Activated T-helper 1 cell treated with anti-CD3 and anti-CD28 coated beads, Interleukin-2, amount 50 U/mL, for 16 hours (primary cell): ENCODE results near the gene EDEM2.
A peak's percentile ranks its signal among the peaks of the same experiment; 100 is the strongest.
"Not testable (repeated sequence)": the region's sequence is repeated elsewhere in the genome, so short reads cannot be mapped to it uniquely, and the experiment has no call there.

Experiments
- DNase-seq, 2 donors: peaks; one replicate each; pipeline ENCODE4 v3.0.0-alpha.2; 2020; ENCODE audit warnings: low read depth in 1 of 2, low spot score in 1 of 2

The EDEM2 gene, protein sequence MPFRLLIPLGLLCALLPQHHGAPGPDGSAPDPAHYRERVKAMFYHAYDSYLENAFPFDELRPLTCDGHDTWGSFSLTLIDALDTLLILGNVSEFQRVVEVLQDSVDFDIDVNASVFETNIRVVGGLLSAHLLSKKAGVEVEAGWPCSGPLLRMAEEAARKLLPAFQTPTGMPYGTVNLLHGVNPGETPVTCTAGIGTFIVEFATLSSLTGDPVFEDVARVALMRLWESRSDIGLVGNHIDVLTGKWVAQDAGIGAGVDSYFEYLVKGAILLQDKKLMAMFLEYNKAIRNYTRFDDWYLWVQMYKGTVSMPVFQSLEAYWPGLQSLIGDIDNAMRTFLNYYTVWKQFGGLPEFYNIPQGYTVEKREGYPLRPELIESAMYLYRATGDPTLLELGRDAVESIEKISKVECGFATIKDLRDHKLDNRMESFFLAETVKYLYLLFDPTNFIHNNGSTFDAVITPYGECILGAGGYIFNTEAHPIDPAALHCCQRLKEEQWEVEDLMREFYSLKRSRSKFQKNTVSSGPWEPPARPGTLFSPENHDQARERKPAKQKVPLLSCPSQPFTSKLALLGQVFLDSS

DNA sequence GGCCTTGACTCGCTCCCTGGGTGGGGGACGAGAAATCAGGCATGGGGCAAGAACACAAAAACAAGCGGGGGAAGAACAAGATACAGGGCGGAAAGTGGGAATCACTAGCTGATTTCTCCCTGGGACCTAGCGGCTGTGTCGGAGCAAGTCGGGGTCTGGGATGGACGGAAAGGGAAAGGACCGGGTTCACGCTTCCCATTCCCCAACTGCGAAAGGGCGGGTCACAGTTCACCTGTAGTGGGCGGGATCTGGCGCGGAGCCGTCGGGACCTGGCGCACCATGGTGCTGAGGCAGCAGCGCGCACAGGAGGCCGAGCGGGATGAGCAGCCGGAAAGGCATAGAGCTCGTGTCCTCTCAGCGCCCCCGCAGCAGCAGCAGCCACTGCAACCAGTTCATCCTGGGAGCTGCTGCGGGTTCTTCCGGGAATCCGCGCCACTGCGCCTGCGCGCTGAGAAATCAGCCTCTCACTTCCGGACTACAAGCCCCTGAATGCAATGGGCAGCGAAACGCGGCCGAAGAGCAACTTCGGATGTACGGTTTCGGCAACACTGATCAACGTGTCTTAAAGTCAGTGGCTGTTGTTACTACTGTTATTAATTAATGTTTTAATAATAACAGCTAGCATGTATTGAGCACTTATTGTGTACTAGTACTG, at the start of gene EDEM2:
EDEM2 (minus strand) TSS at position 417 of the 655 bp plus-strand sequence; CDS start at position 339, 78 bp downstream.
- peak; percentile 83 to 90 for DNase-seq

DNA sequence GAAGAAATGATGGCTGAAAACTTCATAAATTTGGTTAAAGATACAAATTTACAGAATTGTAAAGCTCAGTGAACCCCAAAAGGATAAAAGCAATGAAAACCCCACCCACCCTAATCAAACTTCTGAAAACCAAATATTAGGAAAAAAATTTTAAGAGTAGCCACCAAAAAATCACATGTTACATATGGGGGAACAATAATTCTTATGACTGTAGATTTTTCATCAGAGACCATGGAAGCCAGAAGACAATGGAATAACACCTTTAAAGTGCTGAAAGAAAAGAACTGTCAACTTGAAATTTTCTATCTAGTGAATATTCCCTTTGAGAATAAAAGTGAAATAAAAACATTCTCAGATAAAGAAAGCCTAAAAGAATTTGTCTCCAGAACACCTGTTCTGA, 49.2 kb upstream of the EDEM2 start:
- DNase-seq = no peak

DNA sequence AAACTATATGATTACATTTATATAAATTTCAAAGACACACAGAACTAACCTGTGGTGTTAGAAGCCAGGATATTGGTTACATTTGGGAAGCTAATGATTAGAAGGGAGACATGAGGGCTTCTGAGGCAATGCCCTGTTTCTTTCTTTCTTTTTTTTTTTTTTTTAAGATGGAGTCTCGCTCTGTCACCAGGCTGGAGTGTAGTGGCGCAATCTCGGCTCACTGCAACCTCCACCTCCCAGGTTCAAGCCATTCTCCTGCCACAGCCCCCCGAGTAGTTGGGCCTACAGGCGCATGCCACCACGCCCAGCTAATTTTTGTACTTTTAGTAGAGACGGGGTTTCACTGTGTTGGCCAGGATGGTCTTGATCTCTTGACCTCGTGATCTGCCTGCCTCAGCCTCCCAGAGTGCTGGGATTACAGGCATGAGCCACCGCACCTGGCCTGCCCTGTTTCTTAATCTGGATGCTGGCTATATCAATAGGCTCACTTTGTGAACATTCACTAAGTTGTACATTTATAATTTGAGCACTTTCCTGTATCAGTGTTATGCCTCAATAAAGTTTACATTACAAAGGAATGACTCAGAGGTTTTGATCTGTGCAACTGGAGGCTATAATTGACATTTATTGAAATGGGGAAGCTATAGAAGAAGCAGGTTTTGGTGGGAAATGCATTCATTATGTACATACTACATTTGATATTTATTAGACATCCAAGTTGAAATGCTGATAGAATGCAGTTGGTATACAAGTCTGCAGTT, 46.1 kb upstream of the EDEM2 start:
- DNase-seq = not testable (repeated sequence)

DNA sequence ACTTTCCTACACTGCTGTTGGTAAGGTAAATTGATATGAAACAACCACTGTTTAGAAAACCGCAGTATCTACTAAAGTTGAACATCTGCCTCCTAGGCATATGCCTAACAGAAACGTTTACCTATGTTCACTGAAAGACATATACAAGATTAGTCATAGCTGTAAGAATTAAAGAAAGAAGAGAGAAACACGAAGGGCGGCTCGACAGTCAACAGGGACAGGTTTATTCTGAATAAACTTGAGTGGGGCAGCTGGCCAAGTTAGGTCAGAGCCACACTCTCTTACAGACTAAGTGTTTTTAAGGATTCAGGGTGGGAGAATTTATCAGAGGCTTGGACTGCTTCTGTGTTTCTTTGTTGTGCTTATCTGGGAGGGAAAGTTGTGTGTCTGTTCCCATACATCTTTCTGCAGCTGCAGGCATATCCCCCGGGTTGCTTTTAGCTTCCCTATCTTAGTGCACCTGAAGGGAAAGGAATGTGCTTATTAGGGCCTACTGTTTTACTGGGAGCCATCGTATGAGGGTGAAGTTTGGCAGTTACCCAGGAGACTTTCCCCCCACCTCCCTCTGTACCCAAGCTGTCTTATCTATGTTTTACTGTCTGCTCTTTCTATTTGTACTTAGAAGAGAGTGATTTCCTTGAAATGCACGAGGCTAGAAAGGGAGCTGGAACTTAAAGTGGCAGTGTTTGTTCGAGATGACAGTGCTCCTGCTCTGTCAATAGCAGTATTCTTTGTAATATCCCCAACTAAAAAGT, 45.2 kb upstream of the EDEM2 start:
- DNase-seq = no peak

DNA sequence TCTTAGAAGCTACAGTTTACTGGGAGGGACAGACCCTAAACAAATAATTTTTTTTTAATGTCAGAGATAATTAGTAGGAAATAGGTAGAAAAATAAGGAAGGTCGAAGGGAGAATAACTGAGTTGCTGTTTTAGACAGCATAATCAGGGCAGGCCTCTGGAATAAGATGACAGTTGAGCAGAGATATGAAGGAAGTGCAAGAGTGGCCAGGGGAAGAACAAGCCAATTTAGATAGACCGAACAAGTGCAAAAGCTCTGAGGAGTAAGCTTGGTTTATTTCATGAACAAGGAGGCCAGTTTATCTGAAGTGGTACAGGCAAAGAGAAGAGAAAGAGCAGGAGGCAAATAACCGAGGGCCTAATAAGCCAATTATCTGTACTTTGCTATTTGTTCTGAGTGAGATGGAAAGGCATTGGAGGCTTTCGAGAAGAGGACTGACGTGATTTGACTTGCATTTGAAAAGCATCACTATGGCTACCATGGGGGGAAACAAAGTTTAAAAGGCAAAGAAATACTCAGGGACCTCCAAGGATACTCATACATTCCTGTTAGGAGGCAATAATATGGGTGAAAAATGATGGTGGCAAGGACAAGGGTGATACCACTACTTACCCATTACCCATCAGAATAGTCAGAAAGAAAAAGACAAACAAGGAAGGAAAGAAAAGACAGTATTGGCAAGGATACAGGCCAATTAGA, 44.4 kb upstream of the EDEM2 start:
- no peak for DNase-seq

DNA sequence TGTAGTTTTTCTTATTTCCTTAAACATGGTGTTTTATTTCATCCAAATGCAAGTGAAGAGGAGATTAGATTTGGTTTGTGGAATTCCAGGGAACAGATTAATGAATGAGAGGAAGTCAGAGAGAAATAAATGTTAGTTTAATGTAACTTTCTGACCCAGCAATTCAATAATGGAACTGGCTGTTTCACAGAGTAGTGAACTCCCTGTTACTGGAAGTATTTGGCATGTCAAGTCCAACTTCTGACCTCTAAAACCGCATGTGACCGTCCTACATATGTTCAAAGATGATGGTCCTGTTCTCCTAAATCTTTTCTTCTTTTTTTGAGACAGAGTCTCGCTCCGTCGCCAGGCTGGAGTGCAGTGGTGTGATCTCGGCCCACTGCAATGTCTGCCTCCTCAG, 43.4 kb upstream of the EDEM2 start:
- DNase-seq = no peak

DNA sequence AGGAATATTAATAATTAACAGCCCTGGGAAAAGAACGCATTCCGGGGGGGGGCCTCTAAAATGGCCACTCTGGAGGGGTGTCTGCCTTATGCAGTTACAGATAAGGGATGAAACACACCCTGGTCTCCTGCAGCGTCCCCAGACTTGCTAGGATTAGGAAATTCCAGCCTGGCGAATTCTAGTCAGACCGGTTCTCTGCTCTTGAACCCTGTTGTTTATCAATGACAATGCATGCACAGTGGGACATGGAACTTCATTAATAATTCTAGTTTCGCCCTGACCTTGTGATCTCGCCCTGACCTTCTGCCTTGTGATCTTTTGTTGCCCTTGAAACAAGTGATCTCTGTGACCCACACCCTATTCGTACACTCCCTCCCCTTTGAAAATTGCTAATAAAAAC, 42.1 kb upstream of the EDEM2 start:
- not testable (repeated sequence) for DNase-seq

DNA sequence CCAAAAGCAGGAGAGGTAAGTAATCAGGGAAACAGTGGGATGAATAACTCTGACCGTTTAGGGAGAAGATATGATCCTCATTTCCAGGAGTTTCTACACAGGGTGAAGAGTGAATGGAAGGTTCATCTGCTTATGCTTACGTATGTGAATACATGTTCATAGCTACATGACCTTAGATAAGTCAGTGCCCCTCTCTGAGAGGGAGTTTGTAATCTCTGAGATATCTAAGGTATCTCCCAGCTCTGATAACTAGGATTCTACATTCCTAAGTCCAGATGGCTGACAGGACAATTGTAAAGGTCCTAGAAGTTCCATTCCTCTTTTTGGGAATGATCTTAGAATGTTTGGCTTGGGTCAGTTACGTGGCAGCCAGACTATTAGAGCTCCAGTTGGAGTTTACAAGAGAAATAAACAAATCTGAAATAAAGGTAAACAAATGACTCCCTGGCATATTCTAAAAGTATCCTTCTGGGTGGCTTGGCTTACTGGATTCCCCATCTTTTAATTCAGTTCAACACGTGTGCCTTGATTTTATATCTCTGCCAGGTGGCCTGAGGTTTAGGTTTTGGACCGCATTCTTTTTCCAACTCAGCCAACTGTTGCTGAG, 40.6 kb upstream of the EDEM2 start:
- DNase-seq = no peak

DNA sequence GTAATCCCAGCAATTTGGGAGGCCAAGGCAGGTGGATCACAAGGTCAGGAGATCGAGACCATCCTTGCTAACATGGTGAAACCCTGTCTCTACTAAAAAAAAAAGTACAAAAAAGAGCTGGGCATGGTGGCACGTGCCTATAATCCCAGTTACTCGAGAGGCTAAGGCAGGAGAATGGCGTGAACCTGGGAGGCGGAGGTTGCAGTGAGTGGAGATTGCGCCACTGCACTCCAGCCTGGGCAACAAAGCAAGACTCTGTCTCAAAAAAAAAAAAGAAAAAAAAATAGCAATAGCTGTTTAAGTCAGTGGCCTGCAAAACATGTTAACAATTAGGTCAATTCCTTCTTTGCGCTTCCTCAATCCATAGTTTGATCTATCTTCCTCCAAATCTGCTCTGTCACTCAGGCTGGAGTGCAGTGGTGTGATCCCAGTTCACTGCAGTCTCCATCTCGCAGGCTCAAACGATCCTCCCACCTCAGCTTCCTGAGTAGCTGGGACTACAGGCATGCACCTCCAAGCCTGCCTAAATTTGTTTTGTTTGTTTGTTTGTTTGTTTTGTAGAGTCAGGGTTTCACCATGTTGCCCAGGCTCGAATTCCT, 39.7 kb upstream of the EDEM2 start:
- DNase-seq = not testable (repeated sequence)

DNA sequence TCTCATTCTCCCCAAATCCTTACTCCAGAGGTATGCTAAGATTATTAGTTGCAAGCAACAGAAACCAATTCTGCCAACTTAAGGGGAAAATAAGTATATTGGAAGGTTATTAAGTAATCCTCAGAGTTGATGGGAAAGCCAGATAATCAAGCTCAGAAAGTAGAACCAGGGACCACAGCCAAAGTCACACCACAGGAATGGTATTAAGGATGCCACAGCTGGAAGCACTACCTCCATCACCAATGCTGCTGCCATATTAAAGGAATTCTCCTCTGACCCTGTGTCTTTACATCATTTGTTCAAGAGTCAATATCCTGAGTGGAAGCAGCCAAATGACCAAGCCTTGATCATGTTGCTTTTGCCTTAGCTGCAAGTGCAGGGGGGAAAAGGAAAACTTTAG, 34.6 kb upstream of the EDEM2 start:
- no peak for DNase-seq

DNA sequence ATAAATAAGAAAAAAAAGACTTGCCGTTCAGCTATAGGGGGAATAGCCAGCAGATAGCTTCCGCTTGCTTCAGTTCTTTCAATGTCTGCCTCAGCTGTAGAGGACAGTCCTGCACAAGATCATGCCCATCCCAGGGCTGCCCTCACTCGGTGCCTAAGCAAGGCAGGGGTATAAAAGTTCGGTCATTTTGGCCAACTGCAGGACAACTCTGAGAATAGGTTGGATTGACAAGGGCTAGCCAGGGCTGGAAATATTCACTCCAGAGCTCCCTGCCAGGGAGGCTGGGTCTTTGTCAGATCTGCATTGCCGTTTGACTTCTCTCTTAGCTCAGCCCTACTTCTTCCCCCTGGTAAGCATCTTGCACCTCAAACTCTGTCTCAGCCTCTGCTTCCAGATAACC, 33.1 kb upstream of the EDEM2 start:
- DNase-seq = no peak

DNA sequence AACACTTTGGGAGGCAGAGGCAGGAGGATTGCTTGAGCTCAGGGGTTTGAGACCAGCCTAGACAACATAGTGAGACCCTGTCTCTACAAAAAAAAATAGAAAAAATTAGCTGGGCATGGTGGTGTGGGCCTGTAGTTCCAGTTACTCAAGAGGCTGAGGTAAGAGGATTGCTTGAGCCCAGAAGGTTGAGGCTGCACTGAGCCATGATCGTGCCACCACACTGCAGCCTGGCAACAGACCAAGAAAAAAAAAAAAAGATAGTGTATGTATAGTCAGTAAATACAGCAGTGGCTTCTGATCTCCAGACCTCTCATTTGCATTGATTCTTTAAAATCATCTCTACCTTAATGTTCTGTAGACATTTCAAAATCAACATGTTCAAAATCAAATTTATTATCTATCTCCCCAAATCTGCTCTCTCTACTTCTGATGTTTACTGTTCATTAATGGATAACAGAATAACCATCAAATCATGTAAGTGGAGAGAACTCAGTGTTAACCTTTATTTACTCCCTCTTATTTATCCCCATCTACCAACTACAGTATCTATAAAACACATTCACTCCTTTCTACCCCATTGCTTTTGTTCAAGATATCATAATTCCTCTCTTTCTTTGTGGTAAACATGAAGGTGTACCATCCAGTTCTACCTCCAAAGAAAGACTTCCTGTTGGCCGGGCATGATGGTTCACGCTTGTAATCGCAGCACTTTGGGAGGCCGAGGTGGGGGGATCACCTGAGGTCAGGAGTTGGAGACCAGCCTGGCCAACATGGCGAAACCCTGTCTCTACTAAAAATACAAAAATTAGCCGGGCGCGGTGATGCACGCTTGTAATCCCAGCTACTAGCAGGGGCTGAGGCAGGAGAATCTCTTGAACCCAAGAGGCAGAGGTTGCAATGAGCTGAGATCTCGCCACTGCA, 32.4 kb upstream of the EDEM2 start:
- no peak for DNase-seq

DNA sequence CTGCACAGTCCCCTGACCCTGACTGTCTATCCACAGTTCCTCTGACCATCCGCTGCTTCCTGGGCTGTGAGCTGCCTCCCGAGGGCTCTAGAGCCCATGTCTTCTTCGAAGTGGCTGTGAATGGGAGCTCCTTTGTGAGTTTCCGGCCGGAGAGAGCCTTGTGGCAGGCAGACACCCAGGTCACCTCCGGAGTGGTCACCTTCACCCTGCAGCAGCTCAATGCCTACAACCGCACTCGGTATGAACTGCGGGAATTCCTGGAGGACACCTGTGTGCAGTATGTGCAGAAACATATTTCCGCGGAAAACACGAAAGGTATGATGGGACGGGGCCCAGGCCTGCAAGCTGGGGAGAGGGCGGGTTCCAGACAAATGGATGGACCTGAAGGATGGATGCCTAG, 29.0 kb upstream of the EDEM2 start:
- no peak for DNase-seq

DNA sequence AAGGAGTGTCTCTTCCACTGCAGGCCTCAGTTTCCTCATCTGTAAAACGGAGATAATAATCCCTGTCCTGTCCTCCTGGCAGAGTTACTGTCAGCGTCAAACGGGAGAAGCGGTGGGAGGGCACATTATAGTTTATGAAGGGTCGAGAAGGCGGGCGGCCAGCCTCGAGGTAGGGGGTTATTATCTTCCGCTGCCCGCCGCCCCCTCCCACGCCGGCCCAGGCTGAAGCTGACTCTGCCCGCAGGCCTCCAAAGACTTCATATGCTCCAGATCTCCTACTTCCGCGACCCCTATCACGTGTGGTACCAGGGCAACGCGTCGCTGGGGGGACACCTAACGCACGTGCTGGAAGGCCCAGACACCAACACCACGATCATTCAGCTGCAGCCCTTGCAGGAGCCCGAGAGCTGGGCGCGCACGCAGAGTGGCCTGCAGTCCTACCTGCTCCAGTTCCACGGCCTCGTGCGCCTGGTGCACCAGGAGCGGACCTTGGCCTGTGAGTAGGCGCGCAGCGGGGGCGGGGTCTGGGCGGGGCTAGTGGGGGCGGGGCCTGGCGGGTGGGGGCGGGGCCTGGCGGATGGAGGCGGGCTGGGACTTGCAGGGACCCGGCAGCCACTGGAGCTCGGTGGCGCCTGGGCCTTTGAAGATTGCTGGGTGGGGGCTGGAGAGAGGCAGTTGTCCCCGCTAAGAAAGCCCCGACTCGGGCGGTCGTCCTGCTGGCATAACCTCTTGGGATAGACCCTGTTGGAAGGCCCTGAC, 27.5 kb upstream of the EDEM2 start:
- DNase-seq = no peak

DNA sequence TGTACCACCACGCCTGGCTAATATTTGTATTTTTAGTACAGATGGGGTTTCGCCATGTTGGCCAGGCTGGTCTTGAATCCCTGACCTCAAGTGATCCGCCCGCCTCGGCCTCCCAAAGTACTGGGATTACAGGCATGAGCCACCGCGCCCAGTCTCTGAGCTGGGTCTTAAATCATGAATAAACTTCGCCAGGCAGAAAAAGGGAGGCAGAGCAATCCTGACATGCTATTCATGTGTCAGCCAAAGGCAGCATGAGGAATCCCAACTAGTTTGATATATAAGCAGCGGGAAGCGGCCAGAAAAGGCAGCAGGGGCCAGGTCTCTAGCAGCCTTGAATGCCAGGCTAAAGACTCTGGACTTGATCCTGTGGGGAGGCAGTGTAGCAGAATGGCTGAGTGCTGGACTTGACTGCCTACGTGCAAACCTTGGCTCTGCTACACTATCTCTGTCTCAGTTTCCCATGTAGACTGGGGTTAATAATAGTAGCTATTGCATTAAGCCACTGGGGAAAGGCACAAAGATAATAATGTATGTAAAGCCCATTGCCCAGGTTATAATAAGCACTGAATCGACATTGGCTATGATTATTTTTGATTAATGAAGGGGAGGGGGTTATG, 26.5 kb upstream of the EDEM2 start:
- no peak for DNase-seq

DNA sequence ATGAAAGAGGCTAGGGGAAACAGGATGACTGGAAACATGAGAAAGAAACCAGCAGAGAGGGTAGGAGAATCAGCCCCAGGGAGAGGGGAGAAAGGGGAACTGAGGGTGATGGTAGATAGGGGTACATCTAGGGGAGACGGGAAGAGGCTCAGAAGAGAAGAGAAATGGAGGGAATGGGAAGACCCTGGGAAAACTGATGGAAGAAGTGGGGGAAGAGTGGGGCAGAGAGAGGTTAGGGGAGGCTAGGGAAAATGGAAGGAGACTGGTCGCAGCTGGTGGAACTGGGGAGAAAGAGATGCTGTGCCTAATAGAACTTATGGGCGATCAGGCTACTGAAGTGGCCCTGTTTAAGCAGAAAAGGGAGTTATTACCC, 25.3 kb upstream of the EDEM2 start:
- no peak for DNase-seq

DNA sequence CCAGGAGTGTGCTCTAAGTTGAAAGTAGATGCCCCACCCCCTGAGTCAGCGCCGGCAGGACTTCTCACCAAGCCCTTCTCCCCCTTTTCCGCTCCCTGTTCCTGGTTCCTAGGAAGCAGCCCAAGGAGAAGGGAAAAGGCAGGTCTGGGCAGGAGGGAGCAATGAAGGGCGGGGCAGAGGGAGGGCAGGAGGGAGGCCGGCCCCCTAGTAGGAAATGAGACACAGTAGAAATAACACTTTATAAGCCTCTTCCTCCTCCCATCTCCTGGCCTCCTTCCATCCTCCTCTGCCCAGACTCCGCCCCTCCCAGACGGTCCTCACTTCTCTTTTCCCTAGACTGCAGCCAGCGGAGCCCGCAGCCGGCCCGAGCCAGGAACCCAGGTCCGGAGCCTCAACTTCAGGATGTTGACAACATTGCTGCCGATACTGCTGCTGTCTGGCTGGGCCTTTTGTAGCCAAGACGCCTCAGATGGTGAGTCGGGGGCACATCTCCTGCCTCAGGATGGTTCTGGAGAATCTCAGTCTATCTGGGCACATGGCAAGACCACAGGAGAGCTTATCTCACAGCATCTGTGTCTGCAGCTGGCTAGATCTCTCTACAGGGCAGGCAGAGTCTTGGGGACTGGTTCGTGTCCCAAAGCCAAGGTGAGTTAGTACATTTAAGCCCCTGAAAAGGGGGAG, 24.8 kb upstream of the EDEM2 start, which contains the start of gene PROCR:
PROCR (plus strand) TSS at position 320 of the 681 bp plus-strand sequence; CDS start at position 403, 83 bp downstream.
- no peak for DNase-seq
